ENCODE results near the gene ZNF782.
"Not testable (repeated sequence)": the region's sequence is repeated elsewhere in the genome, so short reads cannot be mapped to it uniquely, and the experiment has no call there.

Gene ZNF782

GRCh38 chr9:96854651-96855273 is 448 bp upstream of the ZNF782 start:
- no peak for DNase-seq (ENCODE audit: low spot score)
- no peak for FAIRE-seq

GRCh38 chr9:96852676-96853075 is 1.6 kb downstream of the ZNF782 start:
- no peak for DNase-seq (ENCODE audit: low spot score)
- no peak for FAIRE-seq

DNA sequence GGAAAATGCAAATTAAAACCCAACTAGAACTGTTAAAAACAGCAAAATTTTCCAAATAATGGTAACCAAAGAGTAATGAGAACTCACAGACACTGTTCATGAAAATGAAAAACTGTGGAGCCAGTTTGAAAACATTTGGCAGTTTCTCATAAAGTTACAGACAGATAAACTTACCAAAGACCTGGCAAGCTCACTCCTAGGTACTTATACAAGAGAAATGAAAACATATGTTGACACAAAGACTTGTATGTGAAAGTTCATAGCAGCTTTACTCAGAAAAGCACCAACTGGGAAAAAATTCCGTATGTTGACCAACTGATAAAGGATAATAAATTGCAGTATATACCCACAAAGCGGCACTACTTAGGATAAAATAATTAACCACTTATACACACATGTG is 10.3 kb downstream of the ZNF782 start:
- no peak for DNase-seq (ENCODE audit: low spot score)
- no peak for FAIRE-seq

DNA sequence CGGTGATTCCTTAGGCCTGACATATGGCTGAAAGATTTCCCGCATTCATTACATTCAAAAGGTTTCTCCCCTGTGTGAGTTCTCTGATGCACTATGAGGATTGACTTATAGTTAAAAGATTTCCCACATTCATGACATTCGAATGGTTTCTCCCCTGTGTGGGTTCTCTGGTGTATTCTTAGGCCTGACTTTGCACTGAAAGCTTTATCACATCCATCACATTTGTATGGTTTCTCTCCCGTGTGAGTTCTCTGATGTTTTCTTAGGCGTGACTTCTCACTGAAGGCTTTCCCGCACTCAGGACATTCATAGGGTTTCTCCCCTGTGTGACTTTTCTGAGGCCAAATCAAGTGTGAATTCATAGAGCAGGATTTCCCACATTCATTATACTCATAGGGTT is 35.8 kb downstream of the ZNF782 start:
- DNase-seq (ENCODE audit: low spot score) (no peak), FAIRE-seq (no peak)

DNA sequence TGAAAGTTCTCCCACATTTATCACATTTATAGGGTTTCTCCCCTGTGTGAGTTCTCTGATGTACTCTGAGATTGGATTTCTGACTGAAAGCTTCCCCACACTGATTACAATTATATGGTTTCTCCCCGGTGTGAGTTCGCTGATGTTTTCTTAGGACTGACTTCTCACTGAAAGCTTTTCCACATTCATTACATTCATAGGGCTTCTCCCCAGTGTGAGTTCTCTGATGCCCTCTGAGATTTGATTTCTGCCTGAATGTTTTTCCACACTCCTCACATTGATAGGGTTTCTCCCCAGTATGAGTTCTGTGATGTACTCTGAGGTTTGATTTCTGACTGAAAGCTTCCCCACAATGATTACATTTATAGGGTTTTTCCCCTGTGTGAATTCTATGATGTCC is 36.3 kb downstream of the ZNF782 start:
- DNase-seq (ENCODE audit: low spot score) = no peak

DNA sequence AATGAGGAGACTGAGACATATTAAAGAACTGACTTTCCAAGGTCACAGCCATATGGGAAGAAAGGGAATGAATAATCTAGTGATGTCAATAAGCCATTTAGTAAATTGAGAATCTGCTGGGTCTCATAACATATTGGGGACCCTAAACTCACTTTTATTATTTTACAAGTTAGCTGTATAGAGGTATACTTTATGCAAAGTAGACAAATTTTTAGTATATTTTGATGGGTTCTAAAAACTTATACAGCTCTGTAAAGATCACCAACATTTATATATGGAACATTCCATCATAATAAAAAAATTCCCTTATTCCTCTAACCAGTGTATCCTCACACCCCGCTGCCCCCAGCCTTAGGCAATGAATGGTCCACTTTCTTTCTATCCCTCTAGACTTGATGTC is 40.7 kb downstream of the ZNF782 start:
- FAIRE-seq (no peak), DNase-seq (ENCODE audit: low spot score) (no peak)

More for the DNA sequence above, 36.3 kb downstream of the ZNF782 start:
- FAIRE-seq = no peak

- DNase-seq (ENCODE audit: low spot score); FAIRE-seq: not testable (repeated sequence)
Observed at GRCh38 chr9:96798959-96799358, 55.4 kb downstream of the ZNF782 start.

GRCh38 chr9:96784021-96784420 is 70.3 kb downstream of the ZNF782 start:
- no peak for DNase-seq (ENCODE audit: low spot score)
- no peak for FAIRE-seq

DNA sequence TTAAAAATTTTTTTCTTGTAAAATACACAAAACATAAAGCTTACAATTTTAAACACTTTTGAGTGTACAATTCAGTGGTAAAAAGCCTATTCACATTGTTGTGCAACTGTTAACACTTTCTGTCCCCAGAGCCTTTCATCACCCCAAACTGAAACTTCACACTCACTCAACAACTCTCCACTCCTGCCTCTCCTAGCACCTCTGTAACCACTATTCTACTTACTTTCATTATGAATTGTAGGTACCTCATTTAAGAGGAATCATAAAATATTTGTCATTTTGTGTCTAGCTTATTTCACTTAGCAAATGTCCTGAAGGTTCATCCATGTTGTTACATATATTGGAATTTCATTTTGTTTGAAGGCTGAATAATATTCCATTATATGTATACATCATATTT is 72.1 kb downstream of the ZNF782 start:
- FAIRE-seq (no peak), DNase-seq (ENCODE audit: low spot score) (no peak)

- no peak for DNase-seq (ENCODE audit: low spot score)
- FAIRE-seq = no peak
Observed at GRCh38 chr9:96781552-96781951, 72.8 kb downstream of the ZNF782 start.

DNA sequence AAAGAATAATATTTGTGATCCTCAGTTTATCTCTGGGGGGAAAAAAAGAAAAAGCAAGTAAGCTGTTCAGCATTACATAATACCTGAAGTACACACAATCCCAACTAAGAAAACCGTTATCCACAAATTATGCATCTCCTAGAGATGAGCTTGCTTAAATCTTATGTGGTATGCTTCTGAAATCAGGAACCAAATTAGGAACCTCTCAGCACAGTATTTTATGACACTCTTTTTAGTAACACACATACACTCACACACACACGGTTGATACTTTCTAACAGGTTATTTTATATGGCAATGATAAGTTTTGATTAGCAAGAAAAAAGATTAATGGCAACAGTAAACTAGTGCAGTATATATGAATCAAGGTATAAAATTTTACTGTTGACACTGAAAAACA is 75.2 kb downstream of the ZNF782 start:
- FAIRE-seq = no peak
- no peak for DNase-seq (ENCODE audit: low spot score)

GRCh38 chr9:96777426-96777864 is 76.9 kb downstream of the ZNF782 start:
- no peak for DNase-seq (ENCODE audit: low spot score)
- no peak for FAIRE-seq

- FAIRE-seq = no peak
- DNase-seq (ENCODE audit: low spot score) = no peak
Observed at GRCh38 chr9:96771124-96771523, 83.2 kb downstream of the ZNF782 start.

DNA sequence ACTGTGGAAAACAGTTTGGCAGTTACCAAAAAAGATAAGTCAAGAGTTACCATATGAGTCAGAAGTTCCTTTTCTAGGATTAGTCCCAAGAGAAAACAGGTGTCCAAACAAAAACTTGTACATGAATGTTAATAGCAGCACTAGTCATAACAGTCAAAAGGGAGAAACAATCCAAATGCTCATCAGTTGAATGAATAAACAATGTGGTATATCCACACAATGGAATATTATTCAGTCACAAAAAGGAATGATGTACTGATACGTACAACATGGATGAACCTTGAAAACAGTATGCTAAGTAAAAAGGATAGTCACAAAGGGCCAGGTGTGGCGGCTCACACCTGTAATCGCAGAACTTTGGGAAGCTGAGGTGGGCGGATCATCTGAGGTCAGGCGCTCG is 84.3 kb downstream of the ZNF782 start:
- FAIRE-seq = no peak
- no peak for DNase-seq (ENCODE audit: low spot score)

Data from RCC 7860 (cell line).